Prostate gland (tissue), 2 donors: ENCODE results near the gene KRT33B. TPM values are rescaled to one million over a fixed set of nuclear protein-coding genes. Genes with fewer than 3 reads are reported as not detected.

Source experiments
- DNase-seq: peaks from one replicate; pipeline ENCODE4 v3.0.0-alpha.2; 2019; ENCODE audit warnings: low spot score
- H3K27ac ChIP-seq, 2 donors: fragments of 200-600 bp; sonication (generic); 2 replicates each; pipeline ENCODE4 v1.5.1; 2017 to 2019
- H3K27me3 ChIP-seq: fragments of 200-600 bp; sonication (generic); replicated peaks from 2 replicates; pipeline ENCODE4 v1.5.1; 2019; ENCODE audit not compliant: insufficient read depth
- H3K36me3 ChIP-seq, 2 donors: fragments of 200-600 bp; sonication (generic); 1 replicate in 1 of 2; 2 replicates in 1 of 2; pipeline versions ENCODE4 v1.5.1 to v1.8.1; 2017 to 2019
- H3K4me1 ChIP-seq: fragments of 200-600 bp; sonication (generic); replicated peaks from 2 replicates; pipeline ENCODE4 v1.5.1; 2019
- H3K4me3 ChIP-seq, 2 donors: fragments of 200-600 bp; sonication (generic); 2 replicates each; pipeline ENCODE4 v1.5.1; 2017 to 2019
- H3K9me3 ChIP-seq: fragments of 200-600 bp; sonication (generic); 2 replicates; pipeline ENCODE4 v1.5.1; 2017
- CTCF ChIP-seq, 4 experiments: fragments of 200-600 bp in 2 of 4; fragments of 450-650 bp in 2 of 4; sonication (generic) in 2 of 4; IDR thresholded peaks; 1 replicate in 3 of 4; 2 replicates in 1 of 4; pipeline ENCODE4 v1.5.1; 2016 to 2019; ENCODE audit warnings: antibody characterized with exemption in 4 of 4, mild to moderate bottlenecking in 2 of 4, moderate library complexity in 2 of 4
- POLR2A ChIP-seq: fragments of 450-650 bp; IDR thresholded peaks from one replicate; pipeline ENCODE4 v1.6.1; 2016; ENCODE audit warnings: antibody characterized with exemption, mild to moderate bottlenecking
- POLR2AphosphoS5 ChIP-seq: sonication (generic); formaldehyde crosslinking; IDR thresholded peaks from one replicate; pipeline ENCODE4 v1.6.1; 2017; ENCODE audit warnings: antibody characterized with exemption
- WGBS: methylation state at CpG from one replicate; pipeline ENCODE4 v1.1.5; 2018; 5-methylcytosine and 5-hydroxymethylcytosine counted together
- intact Hi-C: fragments of 100-400 bp; cut with DNase I; formaldehyde crosslinking; loops from one replicate; pipeline ENCODE4 v1.14.2; 2022
- total RNA-seq, 2 donors: library from RNA; depleted of rRNA; stranded (reverse); fragments of >200 nt; gene quantifications; one replicate each; pipeline ENCODE4 v1.1.0, GENCODE V29; 2016

The KRT33B gene
- total RNA-seq, 2 donors from 2014 or later = not detected

DNA sequence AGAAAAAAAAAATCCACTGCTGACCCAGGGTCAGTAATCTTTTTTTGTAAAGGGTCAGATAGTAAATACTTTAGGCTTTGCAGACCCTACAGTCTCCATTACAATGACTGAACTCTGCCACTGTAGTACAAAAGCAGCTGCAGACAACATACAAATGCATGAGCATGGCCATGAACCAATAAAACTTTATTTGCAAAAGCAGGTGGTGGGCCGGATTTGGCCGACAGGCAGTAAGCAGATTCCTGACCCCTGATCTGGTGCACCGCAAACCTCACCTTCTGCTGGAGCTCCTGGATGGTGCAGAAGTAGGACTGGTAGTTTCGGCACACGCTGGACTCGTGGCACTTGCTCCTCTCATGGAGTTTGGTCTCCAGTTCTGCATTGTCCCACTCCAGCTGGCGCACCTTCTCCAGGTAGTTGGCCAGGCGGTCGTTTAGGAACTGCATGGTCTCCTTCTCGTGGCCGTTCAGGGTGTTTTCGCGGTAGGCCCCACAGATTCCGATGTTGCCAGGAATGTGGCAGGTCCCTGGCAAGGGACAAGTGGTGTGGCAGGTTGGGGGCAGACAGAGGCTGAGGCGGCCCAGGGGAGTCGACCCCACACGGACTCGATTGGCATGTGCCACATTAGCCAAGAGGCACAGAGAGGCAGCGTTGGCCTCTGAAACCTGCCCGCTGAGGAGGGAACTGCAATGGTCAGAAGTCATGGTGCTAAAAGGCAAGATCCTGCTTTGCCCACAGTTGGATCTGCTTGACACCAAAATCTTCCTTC is 41.6 kb upstream of the KRT33B start:
- WGBS = 94% methylated on average over 20 of the region's 20 CpGs
- intact Hi-C loops = no loop called here
- Histone ChIP-seq H3K9me3 (no peaks in the 10 kb centered on the region), H3K36me3 (no peaks in the 10 kb centered on the region), H3K27me3 (no peaks in the 10 kb centered on the region), H3K27ac (no peak overlapping the region), H3K4me1 (no peaks in the 10 kb centered on the region), H3K4me3 (no peak overlapping the region)
- TF ChIP-seq POLR2A = no peak
- TF ChIP-seq CTCF (IDR thresholded peaks at IDR 0.05) = no peak
- TF ChIP-seq POLR2AphosphoS5 = no peak
- DNase-seq = no peak

GRCh38 chr17:41407226-41407625 is 37.6 kb upstream of the KRT33B start:
- Histone ChIP-seq H3K27ac (no peak overlapping the region), H3K4me1 (no peaks in the 10 kb centered on the region), H3K4me3 (no peak overlapping the region), H3K36me3 (no peaks in the 10 kb centered on the region), H3K9me3 (no peaks in the 10 kb centered on the region), H3K27me3 (no peaks in the 10 kb centered on the region)
- intact Hi-C loops = no loop called here
- TF ChIP-seq POLR2AphosphoS5 (no peak), POLR2A (no peak), CTCF (IDR thresholded peaks at IDR 0.05) (no peak)
- 96% methylated on average over 10 of the region's 10 CpGs for WGBS
- DNase-seq = no peak

DNA sequence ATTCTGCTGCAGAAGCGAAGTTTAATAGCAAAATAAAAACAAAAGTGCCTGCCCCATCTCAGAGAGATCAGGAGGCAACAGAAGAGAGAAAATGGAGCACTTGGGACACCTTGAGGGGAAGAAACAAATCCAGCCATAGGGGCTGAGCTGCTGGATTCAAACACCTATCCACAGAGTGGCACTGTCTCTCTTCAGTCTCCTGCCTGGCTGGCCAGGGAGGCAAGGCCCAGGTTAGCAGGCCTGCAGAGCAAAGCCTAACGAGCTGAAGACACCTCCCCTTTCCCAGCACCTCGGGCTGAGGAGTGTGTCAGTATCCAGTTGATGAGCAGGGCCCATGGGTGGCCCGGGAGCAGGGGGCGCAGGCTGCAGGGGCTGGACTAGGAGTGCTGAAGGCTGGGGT is 36.6 kb upstream of the KRT33B start:
- Histone ChIP-seq H3K27ac (no peak overlapping the region), H3K9me3 (no peaks in the 10 kb centered on the region), H3K4me1 (no peaks in the 10 kb centered on the region), H3K36me3 (no peaks in the 10 kb centered on the region), H3K27me3 (no peaks in the 10 kb centered on the region), H3K4me3 (no peak overlapping the region)
- DNase-seq = no peak
- 48% methylated on average over 5 of the region's 5 CpGs for WGBS
- TF ChIP-seq CTCF (IDR thresholded peaks at IDR 0.05) (no peak), POLR2A (no peak), POLR2AphosphoS5 (no peak)
- intact Hi-C loops = no loop called here

GRCh38 chr17:41404024-41404671 is 34.5 kb upstream of the KRT33B start:
- TF ChIP-seq POLR2AphosphoS5 (peak; percentile 17), POLR2A (no peak), CTCF (IDR thresholded peaks at IDR 0.05) (no peak)
- Histone ChIP-seq H3K27ac (no peak overlapping the region), H3K4me1 (no peaks in the 10 kb centered on the region)

More at GRCh38 chr17:41404024-41404671, 34.5 kb upstream of the KRT33B start:
- Histone ChIP-seq H3K4me3 (no peak overlapping the region), H3K27me3 (no peaks in the 10 kb centered on the region), H3K9me3 (no peaks in the 10 kb centered on the region), H3K36me3 (no peaks in the 10 kb centered on the region)
- 50% methylated on average over 7 of the region's 7 CpGs for WGBS
- intact Hi-C loops = no loop called here
- no peak for DNase-seq
